OCI-LY7 (cell line): Measurements from ENCODE around the gene TPD52L2. TPM values are rescaled to one million over a fixed set of nuclear protein-coding genes. Genes with fewer than 3 reads are reported as not detected.

Experiments
- BruUV-seq: library from RNA; stranded (reverse); fragments of 400-500 nt; replicated peaks from 2 replicates; lab custom pipeline; 2021; lab: Mats Ljungman, UMichigan
- CTCF ChIA-PET: fragments of 300-600 bp; sonication (Branson Sonifier 250); formaldehyde crosslinking; loops from one replicate; lab custom pipeline; 2022; ENCODE audit warnings: antibody characterized with exemption; ENCODE audit not compliant: unreplicated experiment; lab: Charles Lee
- POLR2A ChIA-PET: fragments of 300-600 bp; sonication (Branson Sonifier 250); formaldehyde crosslinking; loops from one replicate; lab custom pipeline; 2022; ENCODE audit warnings: antibody characterized with exemption; lab: Charles Lee
- DNase-seq: peaks from one replicate; pipeline ENCODE4 v3.0.0-alpha.2; 2015; ENCODE audit warnings: low spot score
- H2AFZ ChIP-seq: fragments of 200-600 bp; sonication (generic), shearing (Covaris generic); 2 replicates; pipeline ENCODE4 v1.6.1; 2014; ENCODE audit warnings: mild to moderate bottlenecking, antibody characterized with exemption, low read length, moderate library complexity
- H3K27ac ChIP-seq: fragments of 200-600 bp; sonication (generic); 2 replicates; pipeline ENCODE4 v1.5.1; 2014; ENCODE audit warnings: mixed run types, low read depth, mild to moderate bottlenecking, moderate library complexity, low read length, inconsistent platforms; ENCODE audit not compliant: poor library complexity, severe bottlenecking
- H3K36me3 ChIP-seq: fragments of 200-600 bp; sonication (generic); 2 replicates; pipeline ENCODE4 v1.6.1; 2014; ENCODE audit warnings: mild to moderate bottlenecking, antibody characterized with exemption, low read length, moderate library complexity, mixed read lengths; ENCODE audit not compliant: insufficient read depth
- H3K4me1 ChIP-seq: fragments of 200-600 bp; sonication (generic); 2 replicates; pipeline ENCODE4 v1.5.1; 2014; ENCODE audit warnings: mild to moderate bottlenecking, low read length; ENCODE audit not compliant: insufficient read depth, poor library complexity, severe bottlenecking
- H3K4me2 ChIP-seq: fragments of 200-600 bp; sonication (generic); 2 replicates; pipeline ENCODE4 v1.6.1; 2014; ENCODE audit warnings: mild to moderate bottlenecking, low read length
- H3K4me3 ChIP-seq: fragments of 200-600 bp; sonication (generic); 2 replicates; pipeline ENCODE4 v1.5.1; 2014; ENCODE audit warnings: mild to moderate bottlenecking, low read depth, low read length; ENCODE audit not compliant: poor library complexity, severe bottlenecking
- H3K79me2 ChIP-seq: fragments of 200-600 bp; sonication (generic); 2 replicates; pipeline ENCODE4 v1.6.1; 2016; ENCODE audit warnings: low read depth, mild to moderate bottlenecking, low read length, moderate library complexity, mixed read lengths; ENCODE audit not compliant: insufficient read depth
- H3K9me2 ChIP-seq: fragments of 200-600 bp; sonication (generic); 2 replicates; pipeline ENCODE4 v1.6.1; 2016; ENCODE audit warnings: mild to moderate bottlenecking, low read length, mixed read lengths; ENCODE audit not compliant: insufficient read depth
- H3K9me3 ChIP-seq: fragments of 200-600 bp; sonication (generic); 2 replicates; pipeline ENCODE4 v1.6.1; 2014; ENCODE audit warnings: mild to moderate bottlenecking, mixed run types, low read length, mixed read lengths
- H4K20me1 ChIP-seq: fragments of 200-600 bp; sonication (generic); 2 replicates; pipeline ENCODE4 v1.6.1; 2014; ENCODE audit warnings: mild to moderate bottlenecking, antibody characterized with exemption, low read length, moderate library complexity, mixed read lengths; ENCODE audit not compliant: insufficient read depth
- EZH2phosphoT487 ChIP-seq: fragments of 200-600 bp; sonication (generic); IDR thresholded peaks from 2 replicates; pipeline ENCODE4 v1.6.1; 2018; ENCODE audit warnings: low read depth, borderline replicate concordance, mild to moderate bottlenecking, mixed run types, antibody characterized with exemption, low read length, moderate library complexity, mixed read lengths
- intact Hi-C: fragments of 100-400 bp; cut with micrococcal nuclease; formaldehyde crosslinking; loops from one replicate; pipeline ENCODE4 v1.10.0; 2022; ENCODE audit not compliant: unreplicated experiment
- total RNA-seq, 2 experiments: library from RNA; depleted of rRNA in 1 of 2; stranded (reverse); fragments of >200 nt in 1 of 2; shearing (Covaris generic) in 1 of 2; gene quantifications; 2 replicates each; pipeline ENCODE4 v1.2.3, GENCODE V29; 2014 to 2022
- TF ChIP-seq, protein P1 (sequence below): fragments of 200-600 bp; sonication (generic); conservative IDR thresholded peaks from 2 replicates; pipeline ENCODE4 v1.5.1; 2014; ENCODE audit warnings: mild to moderate bottlenecking, antibody characterized with exemption, low read length, moderate library complexity, mixed read lengths

The TPD52L2 gene
- total RNA-seq, 2 experiments from 2014 or later = 27.2 to 51.0 TPM

DNA sequence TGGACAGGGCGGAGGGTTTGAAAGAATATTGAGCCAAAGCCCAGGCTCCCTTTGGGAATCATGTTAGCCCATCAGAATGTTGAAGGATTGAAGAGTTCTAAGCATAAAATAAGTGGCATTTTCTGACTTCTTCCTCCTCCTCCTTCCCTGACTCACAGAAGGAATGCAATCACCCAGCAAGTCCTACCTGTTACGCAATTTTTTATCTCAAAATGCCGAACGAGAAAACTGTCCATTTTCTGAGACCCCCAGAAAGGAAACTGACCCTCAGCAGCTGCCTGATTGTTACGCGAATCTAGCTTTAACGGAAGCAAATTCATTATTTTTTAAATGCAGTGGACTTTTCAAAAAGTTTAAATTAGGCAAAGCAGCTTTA, 25.1 kb downstream of the TPD52L2 start:
- no peak overlapping the region for H3K4me3 ChIP-seq
- intact Hi-C loops = no loop called here
- H3K27ac ChIP-seq = no peak overlapping the region
- no peaks in the 10 kb centered on the region for H3K9me3 ChIP-seq
- TSS peak; percentile 70 for BruUV-seq
- no peak overlapping the region for H2AFZ ChIP-seq
- TF ChIP-seq EZH2phosphoT487 = no peak
- TF ChIP-seq, protein P1, sequence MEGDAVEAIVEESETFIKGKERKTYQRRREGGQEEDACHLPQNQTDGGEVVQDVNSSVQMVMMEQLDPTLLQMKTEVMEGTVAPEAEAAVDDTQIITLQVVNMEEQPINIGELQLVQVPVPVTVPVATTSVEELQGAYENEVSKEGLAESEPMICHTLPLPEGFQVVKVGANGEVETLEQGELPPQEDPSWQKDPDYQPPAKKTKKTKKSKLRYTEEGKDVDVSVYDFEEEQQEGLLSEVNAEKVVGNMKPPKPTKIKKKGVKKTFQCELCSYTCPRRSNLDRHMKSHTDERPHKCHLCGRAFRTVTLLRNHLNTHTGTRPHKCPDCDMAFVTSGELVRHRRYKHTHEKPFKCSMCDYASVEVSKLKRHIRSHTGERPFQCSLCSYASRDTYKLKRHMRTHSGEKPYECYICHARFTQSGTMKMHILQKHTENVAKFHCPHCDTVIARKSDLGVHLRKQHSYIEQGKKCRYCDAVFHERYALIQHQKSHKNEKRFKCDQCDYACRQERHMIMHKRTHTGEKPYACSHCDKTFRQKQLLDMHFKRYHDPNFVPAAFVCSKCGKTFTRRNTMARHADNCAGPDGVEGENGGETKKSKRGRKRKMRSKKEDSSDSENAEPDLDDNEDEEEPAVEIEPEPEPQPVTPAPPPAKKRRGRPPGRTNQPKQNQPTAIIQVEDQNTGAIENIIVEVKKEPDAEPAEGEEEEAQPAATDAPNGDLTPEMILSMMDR = no peak
- ChIA-PET POLR2A (no interaction called here), CTCF (no interaction called here)
- no peaks in the 10 kb centered on the region for H4K20me1 ChIP-seq
- H3K4me1 ChIP-seq = no peaks in the 10 kb centered on the region
- no peaks in the 10 kb centered on the region for H3K79me2 ChIP-seq
- no peaks in the 10 kb centered on the region for H3K9me2 ChIP-seq
- no peak for DNase-seq
- no peak overlapping the region for H3K4me2 ChIP-seq
- peaks cover 41% of the 10 kb centered on the region; the same call in 1 of the 2 replicates for H3K36me3 ChIP-seq

DNA sequence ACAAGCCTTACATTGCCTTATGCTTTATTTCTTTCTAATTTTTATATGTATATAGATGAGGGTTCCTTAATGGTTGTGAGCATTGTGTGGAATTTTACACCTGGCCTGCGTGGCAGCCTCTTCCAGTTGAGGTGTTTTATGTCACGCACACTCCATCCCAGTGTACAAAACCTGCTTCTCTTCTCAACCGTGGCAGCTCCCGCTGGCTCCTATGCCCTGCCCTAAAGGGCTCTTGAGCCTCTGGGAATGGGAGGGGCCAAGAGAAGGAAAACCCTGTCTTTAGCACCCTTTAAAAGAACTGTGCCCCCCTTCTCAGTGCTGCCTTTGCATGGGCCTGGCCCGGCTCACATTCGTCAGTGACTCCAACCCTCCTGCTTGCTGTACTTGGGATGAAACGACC, 25.5 kb downstream of the TPD52L2 start:
- Histone ChIP-seq H3K27ac (no peak overlapping the region), H2AFZ (no peak overlapping the region), H3K4me3 (no peak overlapping the region), H3K36me3 (peaks cover 41% of the 10 kb centered on the region; the same call in 1 of the 2 replicates), H3K9me2 (no peaks in the 10 kb centered on the region), H3K9me3 (no peaks in the 10 kb centered on the region), H3K4me2 (no peak overlapping the region), H4K20me1 (peaks cover under 1% of the 10 kb centered on the region; the same call in 1 of the 2 replicates), H3K4me1 (no peaks in the 10 kb centered on the region), H3K79me2 (peaks cover 2% of the 10 kb centered on the region)
- DNase-seq = no peak
- TF ChIP-seq, protein P1 = no peak
- no peak for TF ChIP-seq EZH2phosphoT487
- intact Hi-C loops = no loop called here
- no TSS peak for BruUV-seq
- ChIA-PET CTCF (no interaction called here), POLR2A (no interaction called here)

DNA sequence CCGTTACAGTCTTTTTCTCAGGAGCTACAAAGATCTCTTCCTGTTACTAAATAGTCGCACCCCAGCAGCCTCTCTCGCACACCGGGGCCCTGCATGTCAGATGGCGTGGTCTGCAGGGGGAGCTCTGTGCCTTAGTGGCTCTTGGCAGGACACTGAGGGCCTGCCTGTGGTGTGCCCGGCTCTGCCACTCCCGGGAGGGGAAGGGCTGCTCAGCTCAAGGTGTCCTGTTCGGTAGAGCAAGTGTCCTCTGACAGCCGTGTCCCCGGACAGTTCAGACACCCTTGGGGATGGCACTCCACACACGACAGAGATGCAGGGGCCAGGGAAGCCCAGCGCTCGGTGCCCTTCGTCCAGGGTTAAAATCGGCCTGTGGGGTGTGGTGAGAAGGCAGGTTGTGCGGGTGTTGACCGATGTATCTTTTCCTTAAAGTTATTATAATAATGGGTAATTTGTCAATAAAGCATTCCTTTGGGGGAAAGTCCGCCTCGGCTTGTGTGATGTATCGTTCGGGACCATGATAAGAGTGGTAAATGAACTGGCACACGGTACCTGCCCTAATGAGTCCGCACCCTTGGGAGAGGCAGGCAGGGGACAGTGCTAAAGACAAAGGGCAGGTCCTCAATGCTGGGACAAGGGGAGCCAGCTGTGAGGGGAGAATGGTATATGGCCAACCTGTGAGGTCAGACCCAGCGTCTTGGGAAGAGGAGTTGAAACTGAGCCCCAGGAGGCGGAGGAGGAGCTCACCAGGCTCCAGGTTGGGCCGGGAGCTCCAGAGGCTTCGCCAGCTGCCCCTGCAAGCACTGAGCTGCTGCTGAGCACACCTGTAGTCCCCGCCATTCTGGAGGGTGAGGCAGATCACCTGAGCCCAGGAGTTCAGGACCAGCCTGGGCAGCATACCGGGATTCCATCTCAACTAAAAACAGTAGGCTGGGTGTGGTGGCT, 26.3 kb downstream of the TPD52L2 start:
- H4K20me1 ChIP-seq = peaks cover 8% of the 10 kb centered on the region; the same call in 1 of the 2 replicates
- no TSS peak for BruUV-seq
- H3K4me1 ChIP-seq = peaks cover 5% of the 10 kb centered on the region
- no peak for DNase-seq
- H3K79me2 ChIP-seq = peaks cover 9% of the 10 kb centered on the region
- POLR2A ChIA-PET = no interaction called here
- H3K9me2 ChIP-seq = no peaks in the 10 kb centered on the region
- no peak overlapping the region for H3K4me3 ChIP-seq
- H3K4me2 ChIP-seq = no peak overlapping the region
- no peaks in the 10 kb centered on the region for H3K9me3 ChIP-seq
- peaks cover 41% of the 10 kb centered on the region; the same call in 1 of the 2 replicates for H3K36me3 ChIP-seq
- no peak overlapping the region for H3K27ac ChIP-seq
- TF ChIP-seq, protein P1 = no peak
- TF ChIP-seq EZH2phosphoT487 = no peak
- CTCF ChIA-PET = no interaction called here
- intact Hi-C loops = no loop called here
- H2AFZ ChIP-seq = no peak overlapping the region
